ENCODE data around the gene HMCES.

- no peak for TF ChIP-seq CTCF (IDR thresholded peaks at IDR 0.05)
- no peak for TF ChIP-seq EZH2 (IDR thresholded peaks at IDR 0.05; ENCODE audit: borderline replicate concordance, insufficient read depth, low read depth, low read length, poor library complexity, severe bottlenecking)
Measured at GRCh38 chr3:129245141-129245540, 33.5 kb upstream of the HMCES start.

Measured in B cell (primary cell).